Caki2 (cell line): ENCODE results near the gene PI4KA. TPM values are rescaled to one million over a fixed set of nuclear protein-coding genes. Genes with fewer than 3 reads are reported as not detected.
"Not testable (repeated sequence)": the region's sequence is repeated elsewhere in the genome, so short reads cannot be mapped to it uniquely, and the experiment has no call there.

Experiments
- DNase-seq: peaks from one replicate; pipeline ENCODE4 v3.0.0-alpha.2; 2015; ENCODE audit warnings: low read depth
- in situ Hi-C: cut with HindIII; loops from 2 replicates; pipeline ENCODE4 v1.10.0; 2016; ENCODE audit warnings: low sequenced_read_pairs, low pct_unique_long_range_greater_than_20kb, mixed read lengths
- total RNA-seq: library from RNA; depleted of rRNA; stranded (reverse); fragments of >200 nt; shearing (Covaris generic); gene quantifications from 2 replicates; pipeline ENCODE4 v1.2.3, GENCODE V29; 2014; ENCODE audit warnings: low replicate concordance

Gene PI4KA
- total RNA-seq, 1 experiment from 2014 or later = 29.9 TPM

DNA sequence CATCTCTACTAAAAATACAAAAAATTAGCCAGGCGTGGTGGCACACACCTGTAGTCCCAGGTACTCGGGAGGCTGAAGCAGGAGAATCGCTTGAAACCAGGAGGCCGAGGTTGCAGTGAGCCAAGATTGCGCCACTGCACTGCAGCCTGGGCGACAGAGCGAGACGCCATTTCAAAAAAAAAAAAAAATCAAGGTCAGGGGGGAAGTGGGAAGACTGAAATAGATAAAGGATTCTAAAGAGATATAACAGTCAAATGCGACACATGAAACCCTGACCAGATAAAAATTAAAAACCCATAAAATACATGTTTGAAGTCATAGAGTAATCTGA is 89.2 kb downstream of the PI4KA start:
- in situ Hi-C loops, DNase-seq: not testable (repeated sequence)

DNA sequence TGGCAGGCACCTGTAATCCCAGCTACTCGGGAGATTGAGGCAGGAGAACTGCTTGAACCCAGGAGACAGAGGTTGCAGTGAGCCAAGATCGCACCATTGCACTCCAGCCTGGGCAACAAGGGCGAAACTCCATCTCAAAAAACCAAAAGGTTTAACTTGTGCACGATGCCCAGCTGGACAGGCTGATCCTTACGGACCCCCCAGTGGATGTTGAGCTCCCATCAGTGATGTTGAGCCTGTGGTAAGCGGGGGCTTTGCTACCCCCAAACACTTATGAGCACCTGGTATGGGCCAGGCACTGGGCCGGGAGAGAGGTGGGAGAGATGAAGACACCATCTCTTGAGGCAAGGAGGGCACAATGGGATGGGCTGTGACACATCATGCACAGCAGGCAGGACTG is 92.1 kb downstream of the PI4KA start:
- in situ Hi-C loops = no loop called here
- no peak for DNase-seq

DNA sequence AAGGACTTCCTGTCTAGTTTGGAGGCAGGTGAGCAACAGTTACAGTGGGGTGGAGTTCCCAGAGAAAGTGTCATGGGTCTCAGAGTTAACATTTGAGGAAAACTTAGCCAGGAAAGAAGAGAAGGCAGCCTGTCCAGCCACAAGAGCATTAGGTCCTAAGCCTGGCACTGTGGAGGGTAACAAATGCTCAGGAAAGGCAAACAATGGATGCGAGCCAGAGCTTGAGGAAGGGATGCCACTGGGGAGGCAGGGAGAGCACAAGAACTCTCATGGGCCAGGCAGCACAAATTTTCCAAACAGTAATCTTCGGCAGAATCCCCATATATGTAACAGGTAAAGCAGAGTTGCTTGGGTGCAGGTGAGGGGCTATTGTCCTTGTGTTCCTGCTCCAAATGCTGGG is 92.7 kb downstream of the PI4KA start:
- DNase-seq = no peak
- in situ Hi-C loops = no loop called here

DNA sequence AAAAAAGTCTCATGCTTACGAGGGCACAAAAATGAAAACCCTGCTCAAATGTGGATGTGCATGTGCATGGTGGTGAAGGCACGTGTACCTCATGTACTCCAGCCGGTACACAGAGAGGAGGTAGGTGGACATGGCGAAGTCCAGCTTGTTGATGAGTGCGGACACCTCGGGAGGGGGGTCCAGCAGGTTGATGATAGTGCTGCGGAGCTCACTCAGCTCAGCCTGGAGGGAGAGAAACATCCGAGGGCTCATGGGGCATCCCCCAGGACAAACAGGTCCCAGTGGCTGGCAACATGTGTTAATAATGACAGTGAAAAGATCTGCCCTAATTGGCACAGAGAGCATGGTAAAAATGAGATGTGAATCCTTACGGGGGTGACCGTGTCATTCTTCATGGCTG is 93.9 kb downstream of the PI4KA start:
- no peak for DNase-seq
- in situ Hi-C loops = no loop called here

DNA sequence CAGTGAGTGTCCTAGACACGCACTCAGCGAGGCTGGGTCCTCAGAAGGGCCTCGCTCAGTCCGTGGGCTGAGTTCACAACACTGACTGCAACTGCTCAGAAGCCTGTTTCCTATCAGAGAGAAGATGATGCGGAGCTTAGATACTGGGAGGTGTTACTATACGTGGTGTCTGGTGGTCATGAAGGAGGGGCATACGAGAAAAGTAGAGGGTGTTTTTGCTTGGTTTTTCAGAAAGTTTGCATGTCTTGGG is 94.2 kb downstream of the PI4KA start:
- DNase-seq = no peak
- in situ Hi-C loops = no loop called here

DNA sequence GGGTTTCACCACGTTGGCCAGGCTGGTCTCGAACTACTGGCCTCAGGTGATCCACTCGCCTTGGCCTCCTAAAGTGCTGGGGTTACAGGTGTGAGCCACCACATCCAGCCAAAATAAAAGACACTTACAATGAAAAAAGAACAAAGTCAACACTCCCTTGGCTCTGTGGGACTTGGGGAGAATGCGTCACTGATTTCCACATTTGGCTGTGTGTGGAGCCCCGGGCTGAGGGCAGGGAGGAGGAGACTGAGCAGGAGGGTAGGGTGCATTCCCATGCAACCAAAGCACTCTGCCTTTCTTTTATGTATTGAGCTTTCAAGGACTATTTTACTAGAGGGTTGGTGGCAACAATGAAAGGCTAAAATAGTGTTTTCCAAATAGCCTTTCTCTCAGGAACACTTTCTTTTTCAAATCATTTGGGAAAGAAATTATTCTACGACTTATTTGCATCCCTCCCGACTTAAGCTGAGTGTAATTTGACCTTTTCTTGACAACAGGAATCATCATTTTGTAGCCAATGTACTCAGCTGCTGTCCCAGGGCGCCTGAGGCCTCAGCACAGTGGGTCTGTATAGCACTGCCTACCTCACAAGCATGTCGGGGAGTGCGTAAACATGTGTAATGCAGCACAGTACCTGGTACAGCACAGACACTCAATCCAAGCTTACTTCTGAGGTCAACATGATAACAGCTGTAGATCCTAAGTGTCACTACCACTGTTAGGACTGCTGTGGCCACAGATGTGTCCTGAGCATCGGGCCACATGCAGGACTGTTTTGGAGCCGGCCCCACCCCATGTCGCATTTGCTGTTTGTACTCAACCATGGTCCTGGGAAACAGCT is 94.8 kb downstream of the PI4KA start:
- DNase-seq = no peak
- in situ Hi-C loops = no loop called here

DNA sequence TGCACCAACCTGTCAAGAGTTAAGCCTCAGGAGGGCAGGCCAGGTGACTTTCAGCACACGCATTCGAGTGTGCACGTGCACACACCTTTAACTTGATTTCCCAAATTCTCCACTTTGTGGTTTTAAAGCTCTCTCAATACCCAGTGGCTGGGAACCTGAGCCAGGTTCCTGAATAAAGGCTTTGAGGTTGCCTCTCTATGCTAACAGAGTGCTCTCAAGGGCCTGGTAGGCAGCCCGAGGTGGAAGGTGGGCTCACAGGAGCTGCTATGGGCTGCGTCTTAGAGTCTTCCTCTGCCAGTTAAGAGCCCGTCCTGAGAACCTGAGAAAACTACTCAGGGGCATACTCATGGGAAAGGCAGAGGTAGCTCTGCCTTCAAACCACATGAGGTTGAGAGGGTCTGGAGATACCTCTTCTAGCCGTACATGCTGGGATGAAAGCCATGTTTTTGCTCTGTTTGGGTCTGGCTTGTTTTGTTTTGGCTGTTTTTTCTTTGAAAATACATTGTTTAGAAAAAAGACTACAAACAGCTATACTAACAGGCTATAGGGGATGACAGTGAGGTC is 96.3 kb downstream of the PI4KA start:
- in situ Hi-C loops = no loop called here
- no peak for DNase-seq

DNA sequence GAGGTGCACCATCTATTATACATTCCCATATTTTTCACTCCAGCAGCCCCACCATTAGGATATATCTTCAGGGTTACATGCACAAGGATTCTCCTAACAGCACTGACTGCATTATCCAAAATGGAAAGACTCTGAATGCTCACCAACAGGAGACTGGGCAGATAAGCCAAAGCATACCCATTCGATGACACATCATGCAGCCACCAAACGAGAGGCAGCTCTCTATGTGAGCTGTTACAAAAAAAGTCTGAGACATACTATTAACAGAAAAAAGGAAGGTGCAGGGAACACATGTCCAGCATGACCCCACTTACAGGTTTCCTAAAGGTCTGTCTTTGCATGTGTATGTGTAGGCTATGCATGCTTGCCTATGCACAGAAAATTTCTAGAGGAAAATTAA is 97.1 kb downstream of the PI4KA start:
- DNase-seq = no peak
- in situ Hi-C loops = no loop called here

DNA sequence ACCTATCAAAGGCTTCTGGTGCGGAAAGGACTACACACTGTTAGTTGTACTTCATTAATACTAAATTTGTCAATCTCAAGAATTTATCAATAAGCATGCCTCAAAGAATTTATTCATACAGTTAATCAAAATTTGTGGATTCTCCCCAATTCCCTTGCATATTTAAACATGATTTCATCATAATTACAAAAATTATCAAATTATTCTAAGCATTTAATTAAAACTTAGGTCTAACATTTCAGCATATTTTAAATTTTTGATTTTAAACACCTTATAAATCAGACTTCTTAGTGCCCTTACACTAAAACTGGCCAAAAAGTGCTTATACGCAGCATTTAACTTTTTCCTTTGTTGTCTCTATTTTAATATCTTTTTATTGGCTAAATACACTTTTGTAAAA is 98.5 kb downstream of the PI4KA start:
- in situ Hi-C loops = no loop called here
- no peak for DNase-seq

DNA sequence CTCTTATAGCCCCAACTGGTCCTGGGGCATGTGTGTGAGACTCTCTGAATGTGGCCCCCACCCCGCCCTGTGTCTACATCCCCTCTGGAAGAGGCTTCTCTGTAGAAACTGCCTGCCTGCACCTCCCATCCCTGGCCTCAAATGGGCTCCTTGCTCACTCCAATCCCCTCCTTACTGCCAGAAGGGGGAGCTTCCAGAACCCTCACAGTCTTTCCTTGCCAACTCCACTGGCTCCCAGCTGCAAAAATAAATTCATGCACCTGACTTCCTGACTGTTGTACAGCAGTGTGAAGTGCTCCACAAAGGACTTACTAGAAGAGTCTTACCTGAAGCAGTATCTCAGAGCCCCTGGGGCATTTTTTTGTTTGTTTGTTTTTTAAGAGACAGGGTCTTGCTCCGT is 99.9 kb downstream of the PI4KA start:
- in situ Hi-C loops = no loop called here

DNA sequence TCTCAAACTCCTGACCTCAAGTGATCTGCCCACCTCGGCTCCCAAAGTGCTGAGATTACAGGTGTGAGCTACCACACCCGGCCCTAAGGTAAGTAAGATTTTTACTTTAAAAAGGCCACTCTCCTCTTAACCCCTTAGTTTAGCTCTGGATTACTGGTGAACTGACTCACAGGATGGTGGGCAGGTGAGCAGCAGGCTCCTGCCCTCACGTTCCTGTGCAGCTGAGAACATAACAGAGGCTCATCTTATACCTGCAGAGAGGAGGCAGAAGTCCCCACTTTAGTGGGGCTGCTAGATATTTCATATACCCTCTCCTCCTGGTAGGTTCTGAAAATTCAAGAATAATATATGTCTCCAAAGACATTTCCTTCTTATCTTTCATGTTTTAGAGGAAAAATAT is 101.8 kb downstream of the PI4KA start:
- no peak for DNase-seq
- in situ Hi-C loops = no loop called here

More for the DNA sequence above, 99.9 kb downstream of the PI4KA start:
- DNase-seq = no peak

DNA sequence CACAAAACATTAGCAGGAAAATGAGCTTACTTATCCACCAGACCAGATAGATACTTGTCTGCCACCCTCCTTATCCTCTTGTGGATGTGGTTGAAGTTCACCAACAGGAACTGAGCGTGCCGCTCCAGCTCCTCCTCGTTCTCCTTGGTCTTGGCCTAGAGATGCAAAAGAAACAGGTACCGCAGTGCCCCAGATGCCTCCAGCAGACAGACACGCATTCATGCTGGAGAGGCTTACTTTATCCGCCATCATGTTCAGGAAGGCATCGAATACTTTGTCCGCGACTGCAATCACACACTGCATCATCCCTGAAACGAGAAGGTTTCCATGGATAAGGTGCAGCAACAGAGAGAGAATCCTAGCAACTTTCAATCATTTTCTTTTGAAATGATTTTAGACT is 105.7 kb downstream of the PI4KA start:
- in situ Hi-C loops = no loop called here
- DNase-seq = no peak

DNA sequence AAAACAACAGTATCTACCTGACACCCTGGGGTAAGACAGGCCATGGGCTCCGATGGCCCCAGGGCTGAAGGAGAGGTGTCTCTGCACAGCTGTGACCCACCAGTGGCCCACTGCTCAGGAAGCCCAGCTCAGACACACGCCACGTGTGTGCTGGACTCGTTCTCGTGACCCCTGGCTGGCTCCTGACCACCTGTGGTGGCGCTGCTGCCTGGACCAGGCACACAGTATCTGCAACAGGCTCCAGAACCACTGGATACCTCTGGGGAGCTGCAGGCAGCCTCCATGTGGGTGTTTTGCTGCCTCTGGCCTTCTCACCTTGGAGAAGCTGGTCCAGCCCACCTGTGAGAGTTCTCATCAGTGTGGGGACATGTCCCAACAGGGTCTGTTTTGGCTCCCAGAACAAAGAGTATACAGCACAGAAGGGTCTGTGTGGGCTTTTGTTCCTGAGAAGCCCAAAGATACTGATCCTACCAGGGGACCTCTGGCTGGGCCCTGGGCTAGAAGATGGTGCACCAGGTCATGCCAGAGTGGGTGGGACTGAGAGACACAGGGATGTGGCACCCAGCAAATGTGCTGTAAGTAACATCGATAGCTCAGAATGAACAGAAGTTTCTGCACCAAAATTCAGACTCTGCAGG is 106.4 kb downstream of the PI4KA start:
- in situ Hi-C loops = no loop called here

DNA sequence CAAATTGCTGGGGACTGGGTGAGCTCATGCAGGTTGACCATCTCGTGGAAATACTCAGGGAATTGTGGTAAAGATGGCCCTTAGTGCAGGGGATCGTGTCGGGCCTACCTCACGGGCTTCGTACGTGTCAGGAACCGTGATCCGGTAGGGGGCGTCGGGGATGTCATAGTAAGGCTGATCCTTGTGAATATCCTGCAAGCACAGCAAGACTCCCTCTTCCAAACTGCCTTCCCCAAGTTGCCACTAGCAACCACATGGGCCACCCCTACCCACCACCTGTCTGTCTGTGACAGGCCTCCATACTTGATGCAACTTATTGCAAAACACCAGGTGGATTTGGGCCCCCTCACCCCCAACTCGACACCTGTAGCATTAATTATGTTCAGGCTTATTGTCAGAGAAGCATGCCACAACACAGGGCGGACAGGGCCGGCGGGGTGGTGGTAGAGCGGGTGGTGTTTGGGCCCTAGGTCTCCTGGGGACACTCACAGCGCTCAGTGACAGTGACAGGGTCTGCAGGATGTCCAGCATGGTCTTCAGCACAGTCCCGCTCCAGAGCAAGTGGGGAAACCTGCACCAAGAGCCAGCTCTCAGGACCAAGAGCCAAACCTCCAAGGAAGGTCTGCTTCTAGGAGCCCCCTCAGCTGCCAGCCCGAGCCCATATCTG is 107.3 kb downstream of the PI4KA start:
- in situ Hi-C loops = no loop called here
- DNase-seq = no peak

More for the DNA sequence above, 106.4 kb downstream of the PI4KA start:
- DNase-seq = no peak

DNA sequence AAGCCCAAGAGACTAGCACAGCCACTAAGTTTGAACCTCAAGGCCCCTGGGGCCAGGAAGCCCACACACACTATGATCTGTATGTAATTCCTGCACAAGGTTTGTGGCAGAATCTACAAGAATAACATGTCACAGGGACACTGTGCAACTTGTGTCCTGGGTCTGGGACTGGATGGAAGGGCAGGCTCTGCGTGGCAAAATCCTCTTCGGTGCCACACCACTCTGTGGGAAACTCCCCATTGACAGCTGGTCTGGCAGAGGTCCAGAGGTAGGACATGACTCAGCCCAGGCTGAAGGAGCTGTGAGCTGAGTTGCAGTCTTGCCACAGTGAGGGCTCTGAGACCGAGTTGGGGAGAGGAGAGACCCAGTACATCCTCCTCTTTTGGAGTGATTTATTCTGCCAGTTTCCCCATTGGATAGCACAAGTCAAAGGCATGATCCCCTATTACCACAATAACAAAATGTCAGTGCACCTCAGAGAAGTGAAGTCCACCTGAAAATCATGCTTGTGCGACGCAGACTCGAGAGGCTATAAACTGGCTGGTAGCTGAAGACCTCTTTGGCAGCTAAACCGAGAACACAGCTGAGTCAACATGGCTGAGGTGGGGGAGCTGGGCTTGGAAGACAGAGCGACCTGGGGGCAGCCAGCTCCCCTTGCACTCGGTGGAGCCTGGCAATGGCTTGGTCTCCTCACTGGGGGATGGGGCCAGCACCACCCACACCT is 108.0 kb downstream of the PI4KA start:
- in situ Hi-C loops = no loop called here
- peak; percentile 62 for DNase-seq

DNA sequence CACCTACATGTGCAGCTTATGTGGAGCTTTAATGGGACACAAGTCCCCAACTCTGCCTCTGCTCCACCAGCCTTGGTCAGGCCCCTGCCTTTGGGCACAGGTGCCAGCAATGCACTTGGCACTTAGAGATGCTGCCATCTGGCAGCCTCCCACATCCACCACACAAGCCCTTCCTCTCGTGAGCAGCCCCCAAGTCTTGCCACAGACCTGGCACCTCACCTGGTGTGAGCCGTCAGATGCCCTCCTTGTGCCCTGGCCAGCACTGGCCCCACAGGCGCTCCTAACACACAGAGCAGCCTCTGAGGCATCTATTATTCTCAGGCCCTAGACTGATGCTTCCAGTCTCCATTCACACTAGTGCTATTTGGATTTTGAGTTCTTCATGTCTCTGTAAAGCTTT is 109.2 kb downstream of the PI4KA start:
- in situ Hi-C loops = no loop called here
- DNase-seq = no peak

DNA sequence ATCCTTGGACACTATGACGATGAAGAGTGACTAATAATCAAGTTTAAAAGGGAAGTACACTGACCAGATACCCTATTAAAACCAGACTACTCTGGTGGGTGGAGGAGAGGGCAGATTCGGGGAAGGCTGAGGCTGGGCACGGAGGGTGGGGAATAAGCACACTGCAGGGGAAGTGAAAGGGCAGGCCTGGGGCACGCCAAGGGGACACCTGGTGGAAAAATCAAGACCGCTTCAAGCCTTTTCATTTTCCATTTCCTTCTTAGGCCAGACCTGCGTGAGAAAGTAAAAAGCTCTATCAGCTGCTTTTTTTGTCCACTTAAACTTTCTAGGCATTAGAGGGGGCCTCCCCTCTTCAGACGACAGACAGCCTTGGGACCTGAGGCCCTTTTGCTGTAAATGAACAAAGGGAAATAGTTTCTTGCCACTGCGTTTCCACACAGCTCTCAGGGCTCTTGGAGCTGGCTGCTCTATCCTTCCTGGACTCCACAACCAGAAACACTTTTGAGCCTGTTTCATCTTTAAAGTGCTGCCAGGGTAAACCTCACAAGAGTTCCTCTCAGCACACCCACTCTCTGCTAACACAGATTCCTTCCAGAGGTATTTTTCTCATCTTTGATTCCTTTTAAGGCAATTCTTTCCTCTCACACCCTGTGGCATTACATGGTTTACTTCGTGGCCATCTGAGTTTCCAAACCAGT is 109.7 kb downstream of the PI4KA start:
- DNase-seq = no peak
- in situ Hi-C loops = no loop called here

DNA sequence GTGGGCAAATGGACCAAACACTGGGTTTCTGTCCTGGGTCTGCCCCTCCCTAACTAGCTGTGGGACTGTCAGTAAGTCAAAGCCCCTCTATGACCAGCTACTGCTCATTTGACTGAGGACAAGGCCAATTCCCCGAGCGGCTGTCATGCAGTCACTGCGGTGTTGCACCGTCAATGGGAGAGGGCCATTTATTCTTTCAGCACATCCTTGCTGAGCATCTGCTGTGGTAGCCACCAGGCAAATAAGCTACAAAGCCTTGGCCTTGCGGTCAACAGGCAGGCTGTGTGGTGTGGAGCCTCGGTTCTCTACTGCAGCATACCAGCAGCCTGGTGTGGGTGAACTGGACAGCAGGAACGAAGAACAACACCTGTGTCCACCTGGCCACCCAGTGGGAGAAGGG is 110.5 kb downstream of the PI4KA start:
- no peak for DNase-seq
- in situ Hi-C loops = no loop called here
